AG09309 (cell line): ENCODE results near the gene NSUN2.

Experiments used
- DNase-seq: peaks from one replicate; pipeline ENCODE4 v3.0.0-alpha.2; 2010; ENCODE audit warnings: low read depth
- H3K4me3 ChIP-seq: 2 replicates; pipeline ENCODE4 v1.5.1; 2011; ENCODE audit warnings: mild to moderate bottlenecking, low read depth, low read length, moderate library complexity; ENCODE audit not compliant: control insufficient read depth
- CTCF ChIP-seq: IDR thresholded peaks from 2 replicates; pipeline ENCODE4 v1.5.1; 2011; ENCODE audit warnings: mild to moderate bottlenecking, low read depth, low read length, inconsistent platforms; ENCODE audit not compliant: insufficient read depth, control insufficient read depth; ENCODE audit errors: missing control alignments

The NSUN2 gene

DNA sequence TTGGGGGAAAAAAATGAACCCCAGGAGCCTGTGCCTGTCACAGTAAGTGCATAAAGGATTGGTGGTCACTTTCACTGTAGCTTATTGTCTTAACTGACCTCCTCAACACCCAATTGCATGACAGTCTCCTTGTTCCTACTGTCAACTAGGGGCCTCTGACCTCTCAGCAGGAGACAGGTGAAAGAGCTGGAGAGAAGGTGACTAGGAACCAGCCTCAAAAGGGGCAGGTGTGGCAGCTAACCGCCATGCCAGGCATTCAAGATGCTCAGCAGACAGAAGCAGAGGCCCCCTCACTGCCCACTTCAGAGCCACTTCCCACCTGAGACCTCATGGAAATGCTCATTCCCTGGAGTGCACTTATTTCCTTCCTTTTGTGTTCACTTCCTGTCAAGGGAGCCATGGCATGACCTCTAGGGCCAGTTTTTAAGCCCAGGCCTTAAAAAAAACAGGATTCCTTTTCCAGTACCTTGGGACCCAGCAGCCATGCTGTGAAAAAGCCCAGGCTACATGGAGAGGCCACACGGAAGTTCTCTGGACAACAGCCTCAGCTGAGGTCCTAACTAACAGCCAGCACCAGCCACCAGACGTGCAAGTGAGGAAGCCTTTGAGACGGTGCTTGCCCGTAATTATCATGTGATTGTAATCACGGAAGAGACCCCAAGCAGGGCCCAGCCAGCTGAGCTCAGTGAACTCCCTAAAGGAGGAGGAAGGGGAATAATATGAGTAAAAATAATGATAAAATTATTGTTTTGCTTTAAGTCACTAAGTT lies 74.9 kb downstream of the NSUN2 start:
- no peak for DNase-seq
- no peak overlapping the region for H3K4me3 ChIP-seq
- no peak for TF ChIP-seq CTCF

DNA sequence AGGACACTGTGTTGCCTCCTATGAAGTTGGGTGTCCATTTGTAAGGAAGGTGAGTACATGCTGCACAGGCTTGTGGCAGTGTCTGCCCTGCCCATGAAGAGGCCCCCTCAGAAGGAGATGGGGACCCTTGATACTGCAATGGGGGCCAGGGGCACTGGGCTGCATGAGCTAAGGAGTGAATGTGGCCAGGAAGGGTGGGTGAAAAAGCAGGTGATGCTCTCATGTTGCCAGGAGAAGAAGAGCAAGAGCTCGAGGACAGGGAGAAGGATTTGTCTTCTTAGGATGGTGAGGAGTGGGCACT lies 76.1 kb downstream of the NSUN2 start:
- no peak for TF ChIP-seq CTCF
- DNase-seq: no peak
- no peak overlapping the region for H3K4me3 ChIP-seq

- no peak for DNase-seq
- TF ChIP-seq CTCF: no peak
- H3K4me3 ChIP-seq: no peak overlapping the region
Measured at GRCh38 chr5:6556089-6556801, 76.6 kb downstream of the NSUN2 start.

DNA sequence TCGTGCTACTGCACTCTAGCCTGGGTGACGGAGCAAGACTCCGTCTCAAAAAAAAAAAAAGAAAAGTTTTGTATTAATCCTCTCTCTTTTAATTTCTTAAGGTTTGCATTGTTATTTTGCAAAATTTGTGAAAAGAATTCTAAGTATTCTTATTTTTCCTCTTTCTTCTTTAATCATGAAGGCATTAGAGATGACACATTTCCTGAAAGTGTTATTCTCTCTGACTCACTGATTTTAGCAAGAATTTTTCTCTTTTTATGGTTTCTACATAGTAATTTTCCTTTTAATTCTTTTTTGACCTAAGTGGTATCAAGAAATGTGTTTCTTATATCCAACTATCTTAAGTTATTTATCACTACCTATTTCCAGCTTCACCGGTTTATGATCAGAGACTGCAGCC lies 78.0 kb downstream of the NSUN2 start:
- TF ChIP-seq CTCF: no peak
- DNase-seq: no peak
- H3K4me3 ChIP-seq: no peak overlapping the region

DNA sequence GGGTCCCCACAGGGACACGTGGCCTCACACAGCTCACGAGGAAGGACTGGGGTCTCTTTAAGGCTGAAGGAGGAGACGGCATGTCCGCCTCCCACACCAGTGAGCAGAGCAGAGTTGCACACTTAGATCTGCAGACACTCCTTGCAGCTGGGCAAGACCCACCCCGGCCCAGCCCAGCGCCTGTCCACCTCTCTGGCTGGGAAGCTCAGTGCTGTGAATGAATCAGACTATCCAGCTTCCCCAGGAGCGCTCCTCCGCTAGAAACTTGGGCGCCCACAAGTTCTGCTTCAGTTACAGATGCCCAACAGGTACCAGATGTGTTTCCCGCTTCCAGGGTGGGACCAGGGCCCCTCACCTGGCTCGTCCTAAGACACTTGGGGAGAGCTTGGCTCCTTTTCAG lies 78.9 kb downstream of the NSUN2 start:
- no peak overlapping the region for H3K4me3 ChIP-seq
- TF ChIP-seq CTCF: no peak
- DNase-seq: no peak

DNA sequence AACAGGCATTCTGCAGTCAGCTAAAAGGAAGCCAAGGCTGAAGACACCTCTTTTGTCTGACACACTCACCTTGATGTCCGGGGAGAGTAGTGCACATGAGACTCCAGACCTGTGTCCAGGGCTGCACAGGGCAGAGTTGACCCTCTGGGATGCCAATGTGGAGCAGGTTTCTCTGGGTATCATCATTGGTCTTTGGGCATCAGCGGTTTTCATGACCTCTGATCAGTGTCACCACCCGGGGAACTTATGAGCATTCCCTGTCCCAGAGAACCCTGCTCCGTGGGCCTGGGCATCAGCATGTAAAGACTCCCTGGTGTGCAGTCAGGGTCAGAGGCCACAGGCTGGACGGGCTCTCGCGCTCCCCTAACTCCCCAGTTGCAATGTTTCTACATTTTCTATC lies 80.2 kb downstream of the NSUN2 start:
- TF ChIP-seq CTCF: no peak
- no peak for DNase-seq
- H3K4me3 ChIP-seq: no peak overlapping the region
